ENCODE measurements around the gene PWWP2B.

DNA sequence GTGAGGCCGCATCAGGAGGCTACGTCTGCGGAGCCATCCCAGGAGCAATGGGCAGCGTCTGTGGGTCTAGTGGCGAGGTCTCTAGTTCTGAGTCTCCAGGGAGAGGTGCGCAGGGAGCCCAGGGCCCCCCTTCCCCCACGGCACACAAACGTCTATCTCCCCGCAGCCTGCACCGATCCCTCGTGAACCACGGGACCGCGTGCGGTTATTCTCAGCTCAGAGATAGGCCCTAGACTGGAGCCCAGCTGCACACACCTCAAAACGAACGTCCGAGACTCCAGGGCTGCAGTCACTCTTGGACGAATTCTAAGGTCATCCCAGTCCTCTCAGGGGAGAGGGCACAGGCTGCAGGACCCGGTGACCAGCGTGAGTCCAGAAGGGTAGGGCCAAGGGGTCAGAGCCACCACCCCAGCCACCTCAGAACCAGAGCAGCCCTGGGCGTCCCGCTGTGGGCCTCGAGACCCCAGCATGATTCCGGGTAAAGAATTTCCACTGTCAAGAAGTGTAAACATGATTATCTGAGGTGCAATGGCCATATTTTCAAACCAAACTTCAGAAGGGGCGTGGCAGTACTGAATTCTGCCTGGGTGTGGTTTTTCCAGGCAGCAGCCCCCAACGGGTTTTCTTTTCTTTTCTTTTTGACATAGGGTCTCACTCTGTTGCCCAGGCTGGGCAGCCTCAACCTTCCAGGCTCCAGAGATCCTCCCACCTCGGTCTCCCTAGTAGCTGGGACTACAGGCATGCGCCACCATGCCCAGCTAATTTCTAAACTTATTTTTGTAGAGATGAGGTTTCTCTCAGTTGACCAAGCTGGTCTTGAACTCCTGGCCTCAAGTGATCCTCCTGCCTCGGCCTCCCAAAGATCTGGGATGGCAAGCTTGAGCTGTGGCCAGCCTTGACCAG lies 57.5 kb downstream of the PWWP2B start:
- TF ChIP-seq EHMT2 (IDR thresholded peaks at IDR 0.05; ENCODE audit: low read depth) (no peak), USF2 (IDR thresholded peaks at IDR 0.05) (no peak), EP300 (IDR thresholded peaks at IDR 0.05) (no peak), ZC3H11A (IDR thresholded peaks at IDR 0.05) (no peak), SREBF2 (IDR thresholded peaks at IDR 0.05) (no peak), RCOR1 (IDR thresholded peaks at IDR 0.05; ENCODE audit: low read depth, low read length) (no peak), MAZ (IDR thresholded peaks at IDR 0.05; ENCODE audit: borderline replicate concordance, low read depth, low read length) (no peak), NFE2L2 (conservative IDR thresholded peaks at IDR 0.05; ENCODE audit: low read length) (no peak), CTCF (IDR thresholded peaks at IDR 0.05) (no peak), MAFK (IDR thresholded peaks at IDR 0.05; ENCODE audit: partially characterized antibody) (no peak)
- TF ChIP-seq, protein P1, sequence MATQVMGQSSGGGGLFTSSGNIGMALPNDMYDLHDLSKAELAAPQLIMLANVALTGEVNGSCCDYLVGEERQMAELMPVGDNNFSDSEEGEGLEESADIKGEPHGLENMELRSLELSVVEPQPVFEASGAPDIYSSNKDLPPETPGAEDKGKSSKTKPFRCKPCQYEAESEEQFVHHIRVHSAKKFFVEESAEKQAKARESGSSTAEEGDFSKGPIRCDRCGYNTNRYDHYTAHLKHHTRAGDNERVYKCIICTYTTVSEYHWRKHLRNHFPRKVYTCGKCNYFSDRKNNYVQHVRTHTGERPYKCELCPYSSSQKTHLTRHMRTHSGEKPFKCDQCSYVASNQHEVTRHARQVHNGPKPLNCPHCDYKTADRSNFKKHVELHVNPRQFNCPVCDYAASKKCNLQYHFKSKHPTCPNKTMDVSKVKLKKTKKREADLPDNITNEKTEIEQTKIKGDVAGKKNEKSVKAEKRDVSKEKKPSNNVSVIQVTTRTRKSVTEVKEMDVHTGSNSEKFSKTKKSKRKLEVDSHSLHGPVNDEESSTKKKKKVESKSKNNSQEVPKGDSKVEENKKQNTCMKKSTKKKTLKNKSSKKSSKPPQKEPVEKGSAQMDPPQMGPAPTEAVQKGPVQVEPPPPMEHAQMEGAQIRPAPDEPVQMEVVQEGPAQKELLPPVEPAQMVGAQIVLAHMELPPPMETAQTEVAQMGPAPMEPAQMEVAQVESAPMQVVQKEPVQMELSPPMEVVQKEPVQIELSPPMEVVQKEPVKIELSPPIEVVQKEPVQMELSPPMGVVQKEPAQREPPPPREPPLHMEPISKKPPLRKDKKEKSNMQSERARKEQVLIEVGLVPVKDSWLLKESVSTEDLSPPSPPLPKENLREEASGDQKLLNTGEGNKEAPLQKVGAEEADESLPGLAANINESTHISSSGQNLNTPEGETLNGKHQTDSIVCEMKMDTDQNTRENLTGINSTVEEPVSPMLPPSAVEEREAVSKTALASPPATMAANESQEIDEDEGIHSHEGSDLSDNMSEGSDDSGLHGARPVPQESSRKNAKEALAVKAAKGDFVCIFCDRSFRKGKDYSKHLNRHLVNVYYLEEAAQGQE (IDR thresholded peaks at IDR 0.05), result no peak
